Measurements from ENCODE around the gene PLEKHG4.

PLEKHG4 gene

DNA sequence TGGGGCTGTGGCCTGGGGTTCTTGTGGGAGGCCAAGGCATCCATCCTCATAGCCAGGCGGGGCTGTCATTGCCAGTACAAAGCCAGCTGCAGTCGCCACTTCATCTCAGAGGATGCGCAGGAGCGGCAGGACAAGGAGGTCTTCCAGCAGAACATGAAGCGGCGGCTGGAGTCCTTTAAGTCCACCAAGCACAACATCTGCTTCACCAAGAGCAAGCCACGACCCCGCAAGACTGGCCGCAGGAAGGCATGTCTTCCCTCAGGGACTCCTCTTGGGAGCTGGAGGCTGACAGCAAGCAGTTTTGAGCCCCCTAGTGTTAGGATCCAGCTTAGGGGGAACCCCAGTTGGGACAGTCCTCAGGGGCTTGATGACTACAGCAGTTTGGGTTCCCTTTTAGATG, 15.1 kb upstream of the PLEKHG4 start:
- Histone ChIP-seq H3K9me3 (ENCODE audit: control insufficient read depth in 2 of 2, low read length in 2 of 2) (no peaks in the 10 kb centered on the region), H3K4me3 (ENCODE audit: low read length in 2 of 2) (no peak overlapping the region), H3K36me3 (ENCODE audit: control insufficient read depth in 2 of 2, insufficient read depth in 2 of 2, low read length in 2 of 2) (no peaks in the 10 kb centered on the region), H3K27ac (ENCODE audit: low read depth in 2 of 2, low read length in 2 of 2) (no peak overlapping the region), H3K4me1 (ENCODE audit: control insufficient read depth in 2 of 2, insufficient read depth in 2 of 2, low read length in 2 of 2) (no peaks in the 10 kb centered on the region), H3K27me3 (ENCODE audit: control insufficient read depth in 2 of 2, insufficient read depth in 2 of 2, low read length in 2 of 2) (no peaks in the 10 kb centered on the region), H3K9ac (ENCODE audit: low read depth in 1 of 2, low read length in 2 of 2) (no peak overlapping the region)

DNA sequence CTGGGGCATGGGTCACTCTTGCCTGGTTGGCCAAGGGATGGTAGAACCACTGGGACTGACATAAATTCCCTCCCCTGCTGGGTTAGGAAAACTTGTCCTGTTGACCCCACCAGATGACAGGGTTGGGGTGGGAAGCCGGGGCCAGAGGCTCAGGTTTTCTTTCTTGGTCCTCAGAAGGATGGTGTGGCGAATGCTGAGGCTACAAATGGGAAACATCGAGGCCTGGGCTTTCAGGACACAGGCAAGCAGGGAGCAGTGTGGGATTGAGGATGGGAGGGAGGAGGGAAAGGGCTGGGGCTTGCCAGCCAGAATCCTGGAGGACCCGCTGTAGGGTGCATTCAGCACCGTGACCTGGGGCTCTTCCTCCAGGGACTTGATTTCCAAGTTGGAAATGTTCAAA, 14.5 kb upstream of the PLEKHG4 start:
- H3K9me3 ChIP-seq (ENCODE audit: control insufficient read depth in 2 of 2, low read length in 2 of 2): no peaks in the 10 kb centered on the region
- no peaks in the 10 kb centered on the region for H3K4me1 ChIP-seq (ENCODE audit: control insufficient read depth in 2 of 2, insufficient read depth in 2 of 2, low read length in 2 of 2)
- no peak overlapping the region for H3K9ac ChIP-seq (ENCODE audit: low read depth in 1 of 2, low read length in 2 of 2)
- no peak overlapping the region for H3K27ac ChIP-seq (ENCODE audit: low read depth in 2 of 2, low read length in 2 of 2)
- no peaks in the 10 kb centered on the region for H3K36me3 ChIP-seq (ENCODE audit: control insufficient read depth in 2 of 2, insufficient read depth in 2 of 2, low read length in 2 of 2)
- no peak overlapping the region for H3K4me3 ChIP-seq (ENCODE audit: low read length in 2 of 2)
- no peaks in the 10 kb centered on the region for H3K27me3 ChIP-seq (ENCODE audit: control insufficient read depth in 2 of 2, insufficient read depth in 2 of 2, low read length in 2 of 2)

DNA sequence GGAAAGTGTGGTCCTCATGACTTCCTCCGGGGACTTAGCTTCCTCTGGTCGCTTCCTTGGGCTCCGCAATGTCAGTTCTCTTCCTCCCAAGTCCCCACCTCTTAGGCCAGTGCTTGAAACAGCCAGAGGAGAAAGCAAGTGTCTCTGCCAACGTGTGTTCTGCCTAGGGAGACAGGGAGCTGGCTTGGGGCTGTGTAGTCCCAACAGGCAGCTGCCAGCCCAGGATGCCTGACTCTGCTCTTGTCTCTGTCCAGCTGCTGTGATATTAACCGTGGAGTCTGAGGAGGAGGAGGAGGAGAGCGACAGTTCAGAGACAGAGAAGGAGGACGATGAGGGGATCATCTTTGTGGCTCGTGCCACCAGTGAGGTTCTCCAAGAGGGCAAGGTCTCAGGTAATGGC, 13.5 kb upstream of the PLEKHG4 start:
- Histone ChIP-seq H3K4me3 (ENCODE audit: low read length in 2 of 2) (no peak overlapping the region), H3K27ac (ENCODE audit: low read depth in 2 of 2, low read length in 2 of 2) (no peak overlapping the region), H3K9ac (ENCODE audit: low read depth in 1 of 2, low read length in 2 of 2) (no peak overlapping the region), H3K36me3 (ENCODE audit: control insufficient read depth in 2 of 2, insufficient read depth in 2 of 2, low read length in 2 of 2) (no peaks in the 10 kb centered on the region), H3K27me3 (ENCODE audit: control insufficient read depth in 2 of 2, insufficient read depth in 2 of 2, low read length in 2 of 2) (no peaks in the 10 kb centered on the region), H3K9me3 (ENCODE audit: control insufficient read depth in 2 of 2, low read length in 2 of 2) (no peaks in the 10 kb centered on the region), H3K4me1 (ENCODE audit: control insufficient read depth in 2 of 2, insufficient read depth in 2 of 2, low read length in 2 of 2) (no peaks in the 10 kb centered on the region)

DNA sequence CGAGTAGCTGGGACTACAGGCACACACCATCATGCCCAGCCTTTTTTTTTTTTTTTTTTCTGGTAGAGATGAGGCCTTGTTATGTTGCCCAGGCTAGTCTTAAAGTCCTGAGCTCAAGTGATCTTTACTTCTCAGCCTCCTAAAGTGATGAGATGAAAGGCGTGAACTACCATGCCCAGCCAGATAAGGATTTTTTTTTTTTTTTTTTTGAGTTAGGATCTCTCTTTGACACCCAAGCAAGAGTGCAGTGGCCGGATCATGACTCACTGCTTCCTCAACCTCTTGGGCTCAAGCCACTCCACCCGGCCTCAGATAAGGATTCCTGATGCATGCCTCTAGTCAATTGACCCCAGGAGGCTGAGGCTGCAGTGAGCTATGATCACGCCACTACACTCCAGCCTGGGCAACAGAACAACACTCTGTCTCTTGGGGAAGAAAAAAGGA, 11.2 kb upstream of the PLEKHG4 start:
- Histone ChIP-seq H3K9me3 (ENCODE audit: control insufficient read depth in 2 of 2, low read length in 2 of 2) (no peaks in the 10 kb centered on the region), H3K27ac (ENCODE audit: low read depth in 2 of 2, low read length in 2 of 2) (no peak overlapping the region)

DNA sequence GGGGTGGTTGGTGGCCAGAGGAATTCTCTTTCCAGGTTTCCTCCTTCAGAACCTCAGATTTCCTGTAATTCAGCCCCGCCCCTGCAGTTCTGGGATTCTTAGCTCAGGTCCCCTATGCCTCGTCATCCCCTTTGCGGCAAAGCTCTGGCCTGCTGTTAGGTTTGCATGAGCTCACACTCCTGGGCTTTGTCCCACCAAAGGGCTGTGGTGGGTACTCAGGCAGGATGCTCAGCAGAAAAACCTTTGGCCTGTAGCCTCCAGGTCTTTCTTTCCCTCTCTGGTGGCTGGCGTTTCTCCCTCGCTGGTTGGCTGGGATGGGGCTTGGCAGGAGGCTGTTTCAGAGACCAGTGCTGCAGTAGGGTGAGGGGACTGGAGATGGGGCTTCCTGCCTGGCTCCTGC, 9.6 kb upstream of the PLEKHG4 start:
- Histone ChIP-seq H3K9me3 (ENCODE audit: control insufficient read depth in 2 of 2, low read length in 2 of 2) (no peaks in the 10 kb centered on the region), H3K4me1 (ENCODE audit: control insufficient read depth in 2 of 2, insufficient read depth in 2 of 2, low read length in 2 of 2) (no peaks in the 10 kb centered on the region), H3K27me3 (ENCODE audit: control insufficient read depth in 2 of 2, insufficient read depth in 2 of 2, low read length in 2 of 2) (no peaks in the 10 kb centered on the region)

More for the DNA sequence above, 11.2 kb upstream of the PLEKHG4 start:
- Histone ChIP-seq H3K9ac (ENCODE audit: low read depth in 1 of 2, low read length in 2 of 2) (no peak overlapping the region), H3K36me3 (ENCODE audit: control insufficient read depth in 2 of 2, insufficient read depth in 2 of 2, low read length in 2 of 2) (no peaks in the 10 kb centered on the region), H3K4me1 (ENCODE audit: control insufficient read depth in 2 of 2, insufficient read depth in 2 of 2, low read length in 2 of 2) (no peaks in the 10 kb centered on the region), H3K4me3 (ENCODE audit: low read length in 2 of 2) (no peak overlapping the region), H3K27me3 (ENCODE audit: control insufficient read depth in 2 of 2, insufficient read depth in 2 of 2, low read length in 2 of 2) (no peaks in the 10 kb centered on the region)

DNA sequence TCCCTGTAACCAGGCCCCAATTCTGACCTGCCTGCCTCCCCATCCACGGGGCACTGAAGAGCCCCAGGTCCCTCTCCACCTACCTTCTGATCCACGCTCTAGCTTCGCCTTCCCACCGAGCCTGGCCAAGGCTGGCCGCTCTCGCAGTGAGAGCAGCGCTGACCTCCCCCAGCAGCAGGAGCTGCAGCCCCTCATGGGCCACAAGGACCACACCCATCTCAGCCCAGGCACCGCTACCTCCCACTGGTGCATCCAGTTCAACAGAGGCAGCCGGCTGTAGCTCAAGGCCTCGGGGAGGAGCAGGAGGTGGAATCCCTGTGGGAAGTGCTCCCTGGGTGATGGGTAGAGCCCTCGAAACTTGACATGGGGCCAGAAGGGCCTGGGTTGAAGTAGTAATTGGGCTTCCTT, 8.4 kb upstream of the PLEKHG4 start:
- Histone ChIP-seq H3K4me3 (ENCODE audit: low read length in 2 of 2) (no peak overlapping the region), H3K9me3 (ENCODE audit: control insufficient read depth in 2 of 2, low read length in 2 of 2) (no peaks in the 10 kb centered on the region), H3K9ac (ENCODE audit: low read depth in 1 of 2, low read length in 2 of 2) (no peak overlapping the region), H3K36me3 (ENCODE audit: control insufficient read depth in 2 of 2, insufficient read depth in 2 of 2, low read length in 2 of 2) (peaks cover 0 to under 1% of the 10 kb centered on the region in 2 donors), H3K4me1 (ENCODE audit: control insufficient read depth in 2 of 2, insufficient read depth in 2 of 2, low read length in 2 of 2) (no peaks in the 10 kb centered on the region), H3K27me3 (ENCODE audit: control insufficient read depth in 2 of 2, insufficient read depth in 2 of 2, low read length in 2 of 2) (no peaks in the 10 kb centered on the region), H3K27ac (ENCODE audit: low read depth in 2 of 2, low read length in 2 of 2) (no peak overlapping the region)

More for the DNA sequence above, 9.6 kb upstream of the PLEKHG4 start:
- no peak overlapping the region for H3K4me3 ChIP-seq (ENCODE audit: low read length in 2 of 2)
- H3K36me3 ChIP-seq (ENCODE audit: control insufficient read depth in 2 of 2, insufficient read depth in 2 of 2, low read length in 2 of 2): no peaks in the 10 kb centered on the region
- H3K27ac ChIP-seq (ENCODE audit: low read depth in 2 of 2, low read length in 2 of 2): no peak overlapping the region
- no peak overlapping the region for H3K9ac ChIP-seq (ENCODE audit: low read depth in 1 of 2, low read length in 2 of 2)

DNA sequence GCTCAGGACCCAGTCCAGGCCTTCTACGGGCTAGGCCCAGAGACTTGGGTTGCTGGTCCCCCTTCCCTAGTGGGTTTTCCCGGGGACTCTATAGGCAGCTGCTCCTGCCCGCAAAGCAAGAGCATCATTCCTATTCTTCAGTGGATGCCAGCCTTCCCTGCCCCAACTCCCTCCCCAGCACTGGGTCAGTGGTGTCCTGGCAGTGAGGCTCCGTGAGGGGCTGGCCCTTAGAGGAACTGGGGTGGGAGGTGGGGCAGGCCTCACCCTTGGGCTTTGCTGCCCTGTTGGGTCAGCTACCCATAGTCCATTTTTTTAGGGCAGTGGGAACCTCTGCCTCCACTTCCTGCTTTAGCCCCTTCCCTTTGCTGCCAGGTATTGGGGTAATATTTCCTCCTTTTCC, 7.9 kb upstream of the PLEKHG4 start:
- H3K9me3 ChIP-seq (ENCODE audit: control insufficient read depth in 2 of 2, low read length in 2 of 2): no peaks in the 10 kb centered on the region
- H3K4me3 ChIP-seq (ENCODE audit: low read length in 2 of 2): no peak overlapping the region
- no peak overlapping the region for H3K9ac ChIP-seq (ENCODE audit: low read depth in 1 of 2, low read length in 2 of 2)
- peaks cover 0 to 4% of the 10 kb centered on the region in 2 donors for H3K36me3 ChIP-seq (ENCODE audit: control insufficient read depth in 2 of 2, insufficient read depth in 2 of 2, low read length in 2 of 2)
- no peak overlapping the region for H3K27ac ChIP-seq (ENCODE audit: low read depth in 2 of 2, low read length in 2 of 2)
- no peaks in the 10 kb centered on the region for H3K4me1 ChIP-seq (ENCODE audit: control insufficient read depth in 2 of 2, insufficient read depth in 2 of 2, low read length in 2 of 2)
- no peaks in the 10 kb centered on the region for H3K27me3 ChIP-seq (ENCODE audit: control insufficient read depth in 2 of 2, insufficient read depth in 2 of 2, low read length in 2 of 2)

DNA sequence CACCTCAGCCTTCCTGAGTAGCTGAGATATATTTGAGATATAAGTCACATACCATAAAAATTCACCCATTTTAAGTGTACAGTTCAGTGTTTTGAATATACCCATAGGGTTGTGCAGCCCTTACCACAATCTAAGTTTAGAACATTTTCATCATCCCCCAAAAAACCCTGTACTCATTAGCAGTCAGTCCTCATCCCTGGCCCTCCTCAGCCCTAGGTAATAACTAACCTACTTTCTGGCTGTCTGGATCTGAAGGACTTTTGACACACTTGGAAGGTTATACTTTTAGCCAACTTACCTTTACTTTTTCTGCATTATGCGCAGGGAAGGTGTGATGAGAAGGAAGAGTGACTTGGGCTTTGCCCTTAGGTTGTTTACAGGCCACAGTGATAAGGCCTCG, 4.0 kb upstream of the PLEKHG4 start:
- Histone ChIP-seq H3K9ac (ENCODE audit: low read depth in 1 of 2, low read length in 2 of 2) (no peak overlapping the region), H3K27ac (ENCODE audit: low read depth in 2 of 2, low read length in 2 of 2) (no peak overlapping the region), H3K4me1 (ENCODE audit: control insufficient read depth in 2 of 2, insufficient read depth in 2 of 2, low read length in 2 of 2) (peaks cover 13 to 18% of the 10 kb centered on the region in 2 donors), H3K9me3 (ENCODE audit: control insufficient read depth in 2 of 2, low read length in 2 of 2) (no peaks in the 10 kb centered on the region), H3K4me3 (ENCODE audit: low read length in 2 of 2) (no peak overlapping the region), H3K27me3 (ENCODE audit: control insufficient read depth in 2 of 2, insufficient read depth in 2 of 2, low read length in 2 of 2) (no peaks in the 10 kb centered on the region), H3K36me3 (ENCODE audit: control insufficient read depth in 2 of 2, insufficient read depth in 2 of 2, low read length in 2 of 2) (peaks cover 0 to 9% of the 10 kb centered on the region in 2 donors)

DNA sequence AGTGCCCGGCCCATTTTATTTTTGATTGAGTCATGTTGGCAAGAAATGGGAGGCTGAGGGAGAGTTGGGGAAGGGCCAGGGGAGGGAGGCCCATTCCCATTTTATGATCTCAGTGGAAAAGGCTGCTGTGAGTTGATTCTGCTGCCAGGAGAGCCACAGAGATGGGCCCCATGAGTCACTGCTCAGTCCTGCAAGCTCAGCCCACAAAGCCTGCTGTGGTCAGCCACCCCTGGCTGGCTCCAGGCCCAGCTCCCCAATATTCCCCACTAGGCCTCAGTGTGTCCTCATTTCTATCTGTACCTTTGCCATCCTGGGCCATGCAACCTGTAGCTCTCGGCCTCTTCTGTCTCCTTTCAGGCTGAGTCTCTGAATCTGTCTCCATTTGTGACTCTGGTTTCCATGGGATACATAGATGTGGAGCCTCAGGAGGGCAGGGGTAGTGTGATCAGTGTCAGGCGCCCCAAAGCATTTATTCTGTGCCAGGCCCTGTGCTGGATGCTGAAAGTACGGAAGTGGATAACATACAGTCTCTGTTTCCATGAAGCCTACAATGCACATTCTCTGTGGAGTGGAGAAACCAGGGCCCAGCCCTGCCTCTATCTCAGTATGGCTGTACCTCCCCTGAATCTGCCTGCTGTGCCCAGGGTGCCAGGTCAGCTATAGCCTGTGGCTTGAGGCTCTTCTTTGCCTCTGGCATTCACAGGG, 1.9 kb upstream of the PLEKHG4 start:
- Histone ChIP-seq H3K36me3 (ENCODE audit: control insufficient read depth in 2 of 2, insufficient read depth in 2 of 2, low read length in 2 of 2) (peaks cover 0 to 9% of the 10 kb centered on the region in 2 donors), H3K4me3 (ENCODE audit: low read length in 2 of 2) (peak overlapping the region in 1 of 2 donors; percentile 81), H3K9ac (ENCODE audit: low read depth in 1 of 2, low read length in 2 of 2) (no peak overlapping the region), H3K9me3 (ENCODE audit: control insufficient read depth in 2 of 2, low read length in 2 of 2) (no peaks in the 10 kb centered on the region), H3K4me1 (ENCODE audit: control insufficient read depth in 2 of 2, insufficient read depth in 2 of 2, low read length in 2 of 2) (peaks cover 13 to 18% of the 10 kb centered on the region in 2 donors), H3K27me3 (ENCODE audit: control insufficient read depth in 2 of 2, insufficient read depth in 2 of 2, low read length in 2 of 2) (no peaks in the 10 kb centered on the region), H3K27ac (ENCODE audit: low read depth in 2 of 2, low read length in 2 of 2) (peak overlapping the region; percentile 32 to 56)

DNA sequence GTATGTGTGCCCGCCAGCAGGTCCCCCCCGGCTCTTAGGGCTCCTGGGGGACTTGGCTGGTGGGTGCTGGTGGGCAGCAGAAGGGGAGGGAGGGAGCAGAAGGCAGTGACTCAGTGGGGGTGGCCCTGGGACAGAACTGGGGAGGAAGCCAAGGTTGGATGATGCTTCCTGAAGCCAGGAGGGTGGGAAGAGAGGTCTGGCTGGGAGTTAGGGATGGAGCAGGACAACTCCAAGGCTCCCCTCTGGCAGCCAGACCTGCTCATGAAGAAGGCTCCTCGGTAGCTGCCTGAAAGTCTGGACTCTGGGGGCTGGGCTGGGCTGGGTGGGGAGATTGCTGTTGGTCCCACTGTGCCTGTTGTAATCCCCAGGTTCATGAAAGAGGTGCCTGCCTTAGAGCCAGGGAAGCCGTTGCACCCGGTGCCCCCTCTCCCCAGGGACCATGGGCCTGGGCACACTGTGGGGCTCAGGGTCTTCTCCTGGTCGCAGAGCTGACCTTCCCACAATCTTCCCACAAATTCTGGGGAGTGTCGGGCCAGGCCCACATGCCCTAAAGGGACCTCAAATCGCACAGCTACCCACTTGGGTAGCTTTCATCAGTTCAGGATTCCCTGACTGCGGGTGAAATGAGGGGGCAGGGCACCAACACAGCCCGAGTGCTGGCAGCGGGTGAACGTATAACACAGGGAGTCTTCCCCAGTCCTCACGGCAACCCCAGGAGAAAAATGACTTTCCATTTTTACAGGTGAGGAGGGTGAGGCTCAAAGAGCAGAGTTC, 1.1 kb upstream of the PLEKHG4 start:
- Histone ChIP-seq H3K4me1 (ENCODE audit: control insufficient read depth in 2 of 2, insufficient read depth in 2 of 2, low read length in 2 of 2) (peaks cover 13 to 18% of the 10 kb centered on the region in 2 donors), H3K27me3 (ENCODE audit: control insufficient read depth in 2 of 2, insufficient read depth in 2 of 2, low read length in 2 of 2) (no peaks in the 10 kb centered on the region), H3K4me3 (ENCODE audit: low read length in 2 of 2) (peak overlapping the region; percentile 56 to 81), H3K36me3 (ENCODE audit: control insufficient read depth in 2 of 2, insufficient read depth in 2 of 2, low read length in 2 of 2) (peaks cover 0 to 9% of the 10 kb centered on the region in 2 donors), H3K9ac (ENCODE audit: low read depth in 1 of 2, low read length in 2 of 2) (peak overlapping the region; percentile 51 to 65), H3K27ac (ENCODE audit: low read depth in 2 of 2, low read length in 2 of 2) (peak overlapping the region; percentile 35 to 56), H3K9me3 (ENCODE audit: control insufficient read depth in 2 of 2, low read length in 2 of 2) (no peaks in the 10 kb centered on the region)
